Omental fat pad (tissue), 4 donors: ENCODE data around the gene FZD1. TPM values are rescaled to one million over a fixed set of nuclear protein-coding genes. Genes with fewer than 3 reads are reported as not detected.
A peak's percentile ranks its signal among the peaks of the same experiment; 100 is the strongest.

Experiments
- ATAC-seq: fragments of 150-250 bp; one replicate; pipeline ENCODE4 v1.9.1; 2016; ENCODE audit warnings: mild to moderate bottlenecking, moderate library complexity; ENCODE audit not compliant: low FRiP score
- DNase-seq: peaks from one replicate; pipeline ENCODE4 v3.0.0-alpha.2; 2019; ENCODE audit warnings: low spot score
- total RNA-seq, 4 donors: library from RNA; depleted of rRNA; stranded (reverse); fragments of >200 nt; gene quantifications; one replicate each; pipeline ENCODE4 v1.1.0, GENCODE V29; 2016
- TF ChIP-seq, protein P1 (sequence below), 3 donors: fragments of 450-650 bp; IDR thresholded peaks; one replicate each; pipeline ENCODE4 v1.5.1; 2016 to 2017; ENCODE audit warnings: antibody characterized with exemption in 3 of 3, mild to moderate bottlenecking in 3 of 3, moderate library complexity in 2 of 3

Gene FZD1
- total RNA-seq, 4 donors from 2014 or later: 8.0 to 19.7 (median 13.2) TPM

DNA sequence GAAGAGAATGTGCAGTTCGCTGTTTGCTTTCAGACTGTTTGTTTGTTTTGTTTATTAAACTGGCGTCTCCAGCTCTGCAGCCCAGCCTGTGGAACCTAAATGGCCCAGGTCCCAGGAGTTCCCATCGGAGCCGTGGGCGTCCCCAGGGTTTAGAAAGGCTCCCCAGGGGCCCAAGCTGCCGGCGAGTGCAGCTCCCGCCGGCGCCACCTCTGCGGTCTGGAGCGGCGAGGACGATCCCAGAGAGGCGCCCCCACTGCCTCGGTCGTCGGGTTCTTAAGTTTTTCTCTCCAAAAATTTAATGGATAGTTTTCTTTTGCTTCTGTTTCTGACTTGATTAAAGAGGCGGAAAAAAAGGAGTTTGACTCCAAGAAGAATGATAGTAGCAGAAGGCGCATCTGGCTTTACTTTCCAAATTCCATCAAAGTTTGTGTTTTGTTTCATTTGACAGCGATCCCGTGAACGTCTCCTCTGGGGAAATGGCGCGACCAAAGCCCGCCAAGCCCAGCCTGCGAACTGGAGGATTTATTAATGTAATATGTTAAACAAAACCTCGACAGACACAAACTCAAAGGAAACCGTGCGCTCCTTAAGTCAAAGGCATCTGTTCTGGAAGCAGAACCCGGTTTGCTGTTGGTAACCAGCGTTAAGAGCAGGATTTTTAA is 718 bp upstream of the FZD1 start:
- ATAC-seq (no peak), DNase-seq (no peak)
- TF ChIP-seq, protein P1, sequence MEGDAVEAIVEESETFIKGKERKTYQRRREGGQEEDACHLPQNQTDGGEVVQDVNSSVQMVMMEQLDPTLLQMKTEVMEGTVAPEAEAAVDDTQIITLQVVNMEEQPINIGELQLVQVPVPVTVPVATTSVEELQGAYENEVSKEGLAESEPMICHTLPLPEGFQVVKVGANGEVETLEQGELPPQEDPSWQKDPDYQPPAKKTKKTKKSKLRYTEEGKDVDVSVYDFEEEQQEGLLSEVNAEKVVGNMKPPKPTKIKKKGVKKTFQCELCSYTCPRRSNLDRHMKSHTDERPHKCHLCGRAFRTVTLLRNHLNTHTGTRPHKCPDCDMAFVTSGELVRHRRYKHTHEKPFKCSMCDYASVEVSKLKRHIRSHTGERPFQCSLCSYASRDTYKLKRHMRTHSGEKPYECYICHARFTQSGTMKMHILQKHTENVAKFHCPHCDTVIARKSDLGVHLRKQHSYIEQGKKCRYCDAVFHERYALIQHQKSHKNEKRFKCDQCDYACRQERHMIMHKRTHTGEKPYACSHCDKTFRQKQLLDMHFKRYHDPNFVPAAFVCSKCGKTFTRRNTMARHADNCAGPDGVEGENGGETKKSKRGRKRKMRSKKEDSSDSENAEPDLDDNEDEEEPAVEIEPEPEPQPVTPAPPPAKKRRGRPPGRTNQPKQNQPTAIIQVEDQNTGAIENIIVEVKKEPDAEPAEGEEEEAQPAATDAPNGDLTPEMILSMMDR (IDR thresholded peaks at IDR 0.05): no peak

DNA sequence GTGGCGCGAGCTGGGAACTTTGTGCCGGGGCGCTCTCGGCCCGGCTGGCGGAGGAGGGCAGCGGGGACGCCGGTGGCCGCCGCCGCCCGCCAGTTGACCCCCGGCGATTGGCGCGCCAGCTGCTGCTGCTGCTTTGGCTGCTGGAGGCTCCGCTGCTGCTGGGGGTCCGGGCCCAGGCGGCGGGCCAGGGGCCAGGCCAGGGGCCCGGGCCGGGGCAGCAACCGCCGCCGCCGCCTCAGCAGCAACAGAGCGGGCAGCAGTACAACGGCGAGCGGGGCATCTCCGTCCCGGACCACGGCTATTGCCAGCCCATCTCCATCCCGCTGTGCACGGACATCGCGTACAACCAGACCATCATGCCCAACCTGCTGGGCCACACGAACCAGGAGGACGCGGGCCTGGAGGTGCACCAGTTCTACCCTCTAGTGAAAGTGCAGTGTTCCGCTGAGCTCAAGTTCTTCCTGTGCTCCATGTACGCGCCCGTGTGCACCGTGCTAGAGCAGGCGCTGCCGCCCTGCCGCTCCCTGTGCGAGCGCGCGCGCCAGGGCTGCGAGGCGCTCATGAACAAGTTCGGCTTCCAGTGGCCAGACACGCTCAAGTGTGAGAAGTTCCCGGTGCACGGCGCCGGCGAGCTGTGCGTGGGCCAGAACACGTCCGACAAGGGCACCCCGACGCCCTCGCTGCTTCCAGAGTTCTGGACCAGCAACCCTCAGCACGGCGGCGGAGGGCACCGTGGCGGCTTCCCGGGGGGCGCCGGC is 870 bp downstream of the FZD1 start:
- ATAC-seq: peak; percentile 28
- TF ChIP-seq, protein P1 (IDR thresholded peaks at IDR 0.05): no peak
- no peak for DNase-seq

DNA sequence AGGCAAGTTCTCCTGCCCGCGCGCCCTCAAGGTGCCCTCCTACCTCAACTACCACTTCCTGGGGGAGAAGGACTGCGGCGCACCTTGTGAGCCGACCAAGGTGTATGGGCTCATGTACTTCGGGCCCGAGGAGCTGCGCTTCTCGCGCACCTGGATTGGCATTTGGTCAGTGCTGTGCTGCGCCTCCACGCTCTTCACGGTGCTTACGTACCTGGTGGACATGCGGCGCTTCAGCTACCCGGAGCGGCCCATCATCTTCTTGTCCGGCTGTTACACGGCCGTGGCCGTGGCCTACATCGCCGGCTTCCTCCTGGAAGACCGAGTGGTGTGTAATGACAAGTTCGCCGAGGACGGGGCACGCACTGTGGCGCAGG is 1.4 kb downstream of the FZD1 start:
- ATAC-seq: peak; percentile 2
- DNase-seq: no peak

DNA sequence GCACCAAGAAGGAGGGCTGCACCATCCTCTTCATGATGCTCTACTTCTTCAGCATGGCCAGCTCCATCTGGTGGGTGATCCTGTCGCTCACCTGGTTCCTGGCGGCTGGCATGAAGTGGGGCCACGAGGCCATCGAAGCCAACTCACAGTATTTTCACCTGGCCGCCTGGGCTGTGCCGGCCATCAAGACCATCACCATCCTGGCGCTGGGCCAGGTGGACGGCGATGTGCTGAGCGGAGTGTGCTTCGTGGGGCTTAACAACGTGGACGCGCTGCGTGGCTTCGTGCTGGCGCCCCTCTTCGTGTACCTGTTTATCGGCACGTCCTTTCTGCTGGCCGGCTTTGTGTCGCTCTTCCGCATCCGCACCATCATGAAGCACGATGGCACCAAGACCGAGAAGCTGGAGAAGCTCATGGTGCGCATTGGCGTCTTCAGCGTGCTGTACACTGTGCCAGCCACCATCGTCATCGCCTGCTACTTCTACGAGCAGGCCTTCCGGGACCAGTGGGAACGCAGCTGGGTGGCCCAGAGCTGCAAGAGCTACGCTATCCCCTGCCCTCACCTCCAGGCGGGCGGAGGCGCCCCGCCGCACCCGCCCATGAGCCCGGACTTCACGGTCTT is 1.9 kb downstream of the FZD1 start:
- DNase-seq (no peak), ATAC-seq (no peak)
- TF ChIP-seq, protein P1 (IDR thresholded peaks at IDR 0.05): no peak

More for the DNA sequence above, 1.4 kb downstream of the FZD1 start:
- TF ChIP-seq, protein P1 (IDR thresholded peaks at IDR 0.05): no peak

DNA sequence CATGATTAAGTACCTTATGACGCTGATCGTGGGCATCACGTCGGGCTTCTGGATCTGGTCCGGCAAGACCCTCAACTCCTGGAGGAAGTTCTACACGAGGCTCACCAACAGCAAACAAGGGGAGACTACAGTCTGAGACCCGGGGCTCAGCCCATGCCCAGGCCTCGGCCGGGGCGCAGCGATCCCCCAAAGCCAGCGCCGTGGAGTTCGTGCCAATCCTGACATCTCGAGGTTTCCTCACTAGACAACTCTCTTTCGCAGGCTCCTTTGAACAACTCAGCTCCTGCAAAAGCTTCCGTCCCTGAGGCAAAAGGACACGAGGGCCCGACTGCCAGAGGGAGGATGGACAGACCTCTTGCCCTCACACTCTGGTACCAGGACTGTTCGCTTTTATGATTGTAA is 2.5 kb downstream of the FZD1 start:
- TF ChIP-seq, protein P1 (IDR thresholded peaks at IDR 0.05): no peak
- DNase-seq (no peak), ATAC-seq (no peak)

GRCh38 chr7:91267171-91267955 is 3.1 kb downstream of the FZD1 start:
- TF ChIP-seq, protein P1 (IDR thresholded peaks at IDR 0.05): no peak
- DNase-seq (no peak), ATAC-seq (no peak)
